SK-N-MC (cell line): ENCODE measurements around the gene NDOR1.

ENCODE experiments used
- EZH2 ChIP-seq: fragments of 200-600 bp; sonication (generic); IDR thresholded peaks from one replicate; pipeline ENCODE4 v1.6.1; 2017; ENCODE audit warnings: antibody characterized with exemption
- FOXP2 ChIP-seq: optimal IDR thresholded peaks from 2 replicates; pipeline ENCODE3; 2011; ENCODE audit warnings: mild to moderate bottlenecking, moderate library complexity; ENCODE audit not compliant: insufficient read depth; ENCODE audit errors: extremely low read length, control extremely low read depth
- POLR2AphosphoS5 ChIP-seq: IDR thresholded peaks from 2 replicates; pipeline ENCODE4 v1.6.1; 2012; ENCODE audit warnings: mild to moderate bottlenecking, low read depth, low read length, borderline replicate concordance

GRCh38 chr9:137237759-137238726, 32.5 kb downstream of the NDOR1 start:
- no peak for TF ChIP-seq EZH2
- TF ChIP-seq POLR2AphosphoS5, result no peak
- no peak for TF ChIP-seq FOXP2
